ENCODE results near the gene OR2L3. TPM values are rescaled to one million over a fixed set of nuclear protein-coding genes. Genes with fewer than 3 reads are reported as not detected.

OR2L3 gene
- total RNA-seq, 1 donor: not detected

- no peak for TF ChIP-seq CTCF (IDR thresholded peaks at IDR 0.05; ENCODE audit: insufficient read depth, low read length)
- DNase-seq (ENCODE audit: low read depth): no peak
- no peak overlapping the region for H3K4me3 ChIP-seq (ENCODE audit: low read depth, low read length)
These were observed 30.8 kb upstream of the OR2L3 start for GRCh38 chr1:248015803-248016202.

GRCh38 chr1:248029770-248030169 is 16.9 kb upstream of the OR2L3 start, which contains the start of gene OR2L2:
Gene OR2L2 (plus strand): TSS chr1:248030070. CDS start chr1:248038268, 8,198 bp downstream.
- no peak for TF ChIP-seq CTCF (IDR thresholded peaks at IDR 0.05; ENCODE audit: insufficient read depth, low read length)
- H3K4me3 ChIP-seq (ENCODE audit: low read depth, low read length): no peak within 1 kb of the TSS
- no peak for DNase-seq (ENCODE audit: low read depth)

GRCh38 chr1:248045209-248045608 is 1.4 kb upstream of the OR2L3 start:
- H3K4me3 ChIP-seq (ENCODE audit: low read depth, low read length): no peak overlapping the region
- DNase-seq (ENCODE audit: low read depth): no peak
- no peak for TF ChIP-seq CTCF (IDR thresholded peaks at IDR 0.05; ENCODE audit: insufficient read depth, low read length)

GRCh38 chr1:248047008-248047407 is 372 bp downstream of the OR2L3 start:
- no peak overlapping the region for H3K4me3 ChIP-seq (ENCODE audit: low read depth, low read length)
- no peak for TF ChIP-seq CTCF (IDR thresholded peaks at IDR 0.05; ENCODE audit: insufficient read depth, low read length)
- no peak for DNase-seq (ENCODE audit: low read depth)

- no peak for DNase-seq (ENCODE audit: low read depth)
- TF ChIP-seq CTCF (IDR thresholded peaks at IDR 0.05; ENCODE audit: insufficient read depth, low read length): no peak
- H3K4me3 ChIP-seq (ENCODE audit: low read depth, low read length): no peak overlapping the region
These were observed 8.0 kb downstream of the OR2L3 start for GRCh38 chr1:248054671-248055070.

- TF ChIP-seq CTCF (IDR thresholded peaks at IDR 0.05; ENCODE audit: insufficient read depth, low read length): no peak
- no peak overlapping the region for H3K4me3 ChIP-seq (ENCODE audit: low read depth, low read length)
- DNase-seq (ENCODE audit: low read depth): no peak
These were observed 8.6 kb downstream of the OR2L3 start for GRCh38 chr1:248055261-248055660.

GRCh38 chr1:248065071-248065470 is 18.4 kb downstream of the OR2L3 start:
- no peak for TF ChIP-seq CTCF (IDR thresholded peaks at IDR 0.05; ENCODE audit: insufficient read depth, low read length)
- no peak for DNase-seq (ENCODE audit: low read depth)
- H3K4me3 ChIP-seq (ENCODE audit: low read depth, low read length): no peak overlapping the region

Measured in fibroblast of the aortic adventitia (primary cell).